Measurements from ENCODE around the gene ZNF280C.
"Not testable (repeated sequence)": the region's sequence is repeated elsewhere in the genome, so short reads cannot be mapped to it uniquely, and the experiment has no call there.

ZNF280C gene

DNA sequence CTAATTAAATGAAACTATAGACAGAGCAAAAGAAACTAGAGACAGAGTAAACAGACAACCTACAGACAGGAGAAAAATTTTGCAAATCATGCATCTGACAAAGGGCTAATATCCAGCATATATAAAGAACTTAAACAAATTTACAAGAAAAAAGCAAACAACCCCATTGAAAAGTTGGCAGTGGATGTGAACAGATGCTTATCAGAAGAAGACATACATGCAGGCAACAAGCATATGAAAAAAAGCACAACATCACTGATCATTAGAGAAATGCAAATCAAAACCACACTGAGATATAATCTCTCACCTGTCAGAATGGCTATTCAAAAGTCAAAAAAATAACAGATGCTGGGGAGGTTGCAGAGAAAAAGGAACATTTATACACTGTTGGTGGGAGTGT is 14.8 kb downstream of the ZNF280C start:
- no peak for DNase-seq

DNA sequence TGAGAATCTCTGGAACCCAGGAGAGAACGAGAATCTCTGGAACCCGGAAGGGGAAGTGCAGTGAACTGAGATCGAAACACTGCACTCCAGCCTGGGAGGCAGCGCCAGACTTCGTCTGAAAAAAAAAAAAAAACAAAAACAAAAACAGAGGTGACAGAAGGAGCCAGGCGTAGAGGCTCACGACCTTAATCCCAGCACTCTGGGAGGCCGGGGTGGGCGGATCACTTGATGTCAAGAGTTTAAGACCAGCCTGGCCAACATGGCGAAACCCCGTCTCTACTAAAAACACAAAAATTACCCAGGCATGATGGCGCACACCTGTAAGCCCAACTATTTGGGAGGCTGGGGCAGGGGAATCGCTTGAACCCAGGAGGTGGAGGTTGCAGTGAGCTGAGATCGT is 17.0 kb downstream of the ZNF280C start:
- DNase-seq: no peak

DNA sequence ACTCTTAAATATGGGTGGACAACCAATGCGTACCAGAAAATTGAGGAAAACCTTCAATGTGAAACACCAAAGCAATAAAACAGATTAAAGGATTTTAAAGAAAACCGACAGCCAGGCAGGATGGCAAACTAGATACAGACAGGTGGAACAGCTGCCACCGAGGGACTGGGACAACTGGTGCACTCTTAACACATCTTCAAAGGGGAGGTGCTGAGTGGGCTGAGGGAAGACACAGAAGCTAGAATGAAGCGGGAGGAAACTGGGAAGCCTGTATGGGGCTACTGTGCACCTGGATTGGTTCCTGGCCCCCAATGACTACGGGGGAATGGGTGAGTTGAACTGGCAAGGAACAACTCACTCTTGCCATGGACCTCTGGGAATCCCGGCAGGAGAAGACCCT is 20.7 kb downstream of the ZNF280C start:
- DNase-seq: no peak

DNA sequence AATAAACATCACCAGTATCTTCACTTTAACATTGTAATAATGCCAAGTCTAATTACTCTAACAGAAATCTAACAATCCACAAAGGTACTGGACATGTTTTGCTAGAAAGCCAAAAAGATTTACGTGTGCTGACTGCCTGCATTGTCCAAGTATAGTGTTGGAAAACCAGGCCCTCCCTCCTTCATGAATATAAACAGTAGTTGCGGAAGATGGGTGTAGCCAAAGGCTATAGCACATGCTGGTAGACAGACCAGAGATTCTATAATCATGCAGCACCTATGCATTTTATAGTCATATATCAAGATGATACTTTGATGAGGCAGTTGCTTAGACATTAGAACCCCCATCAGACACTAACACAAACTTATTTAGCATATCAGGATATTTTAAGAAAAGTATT is 22.6 kb downstream of the ZNF280C start:
- no peak for DNase-seq

DNA sequence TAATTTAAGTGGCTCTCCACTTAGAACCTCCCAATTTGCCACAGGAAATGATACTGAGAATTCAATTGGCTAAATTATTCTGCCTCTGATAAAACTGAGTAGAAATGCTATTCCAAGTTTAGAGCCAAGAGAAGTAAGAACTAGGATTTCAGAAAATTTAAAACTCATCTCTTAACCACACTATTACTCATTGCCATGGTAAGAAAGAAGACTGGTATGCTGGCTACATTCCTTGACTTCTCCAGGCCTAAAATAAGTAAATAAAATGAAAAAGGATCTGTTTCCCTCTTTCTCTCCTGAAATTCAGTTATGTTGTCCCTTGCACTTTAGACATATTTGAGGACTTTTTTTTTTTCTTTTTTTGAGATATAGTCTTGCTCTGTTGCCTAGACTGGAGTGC is 23.3 kb downstream of the ZNF280C start:
- DNase-seq: no peak

DNA sequence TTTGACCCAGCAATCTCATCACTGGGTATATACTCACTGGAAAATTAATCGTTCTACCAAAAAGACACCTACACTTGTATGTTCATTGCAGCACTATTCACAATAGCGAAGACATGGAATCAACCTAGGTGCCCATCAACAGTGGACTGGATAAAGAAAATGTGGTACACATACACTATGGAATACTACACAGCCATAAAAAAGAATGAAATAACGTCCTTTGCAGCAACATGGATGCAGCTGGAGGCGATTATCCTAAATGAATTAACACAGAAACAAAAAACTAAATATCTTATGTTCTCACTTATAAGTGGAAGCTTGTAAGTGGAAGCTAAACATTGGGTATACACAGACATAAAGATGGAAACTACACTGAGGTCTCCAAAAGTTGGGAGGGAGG is 37.5 kb downstream of the ZNF280C start:
- DNase-seq: not testable (repeated sequence)

DNA sequence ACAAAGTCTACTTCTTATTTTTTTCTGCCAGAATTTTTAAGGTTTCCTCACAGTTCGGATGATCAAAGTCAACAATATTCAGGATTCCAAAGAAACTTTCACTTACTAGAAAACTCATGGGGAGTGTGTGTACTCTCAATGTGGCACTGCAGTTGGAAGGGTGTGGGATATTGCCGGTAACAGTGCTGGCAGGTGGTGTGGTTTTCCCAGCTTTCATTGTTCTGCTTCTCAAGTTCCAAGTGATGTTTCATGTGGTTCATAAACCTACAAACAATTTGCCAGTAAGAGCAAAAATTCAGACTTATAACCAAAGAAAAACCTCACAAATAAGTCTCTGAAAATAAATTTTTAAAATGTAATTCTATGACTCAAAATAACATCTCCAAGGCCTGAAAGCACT is 39.8 kb downstream of the ZNF280C start:
- DNase-seq: no peak

DNA sequence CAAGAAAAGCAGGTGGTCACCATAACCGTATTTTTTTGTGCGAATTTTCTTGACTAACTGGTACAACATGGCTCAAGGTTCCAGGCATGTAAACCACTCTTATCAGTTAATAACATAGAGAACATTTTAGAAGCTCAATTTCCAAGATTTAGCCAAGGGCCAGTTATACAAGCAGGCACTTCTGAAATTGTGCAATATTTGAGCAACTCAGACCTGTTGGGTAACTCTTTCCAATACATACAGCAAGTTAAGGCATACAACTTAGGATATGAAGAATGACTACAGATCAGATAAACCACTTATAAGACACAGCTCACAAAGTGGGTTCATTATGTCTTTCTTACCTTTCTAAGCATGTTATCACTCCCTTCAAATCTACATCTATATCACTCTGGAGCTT is 43.9 kb downstream of the ZNF280C start:
- no peak for DNase-seq

DNA sequence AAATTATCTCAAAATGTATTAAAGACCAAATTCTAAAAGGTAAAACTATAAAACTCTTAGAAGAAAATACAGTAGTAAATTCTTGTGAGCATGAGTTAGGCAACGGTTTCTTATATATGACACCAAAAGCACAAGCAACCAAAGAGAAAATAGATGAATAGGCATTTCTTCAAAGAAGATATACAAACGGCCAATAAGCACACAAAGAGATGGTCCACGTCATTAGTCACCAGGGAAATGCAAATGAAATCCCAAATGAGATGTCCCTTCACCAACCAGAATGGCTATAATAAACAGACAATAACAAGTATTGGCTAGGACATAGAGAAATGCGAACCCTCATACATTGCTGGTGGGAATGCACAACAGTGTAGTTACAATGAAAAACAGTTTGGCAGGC is 52.4 kb downstream of the ZNF280C start:
- DNase-seq: no peak

DNA sequence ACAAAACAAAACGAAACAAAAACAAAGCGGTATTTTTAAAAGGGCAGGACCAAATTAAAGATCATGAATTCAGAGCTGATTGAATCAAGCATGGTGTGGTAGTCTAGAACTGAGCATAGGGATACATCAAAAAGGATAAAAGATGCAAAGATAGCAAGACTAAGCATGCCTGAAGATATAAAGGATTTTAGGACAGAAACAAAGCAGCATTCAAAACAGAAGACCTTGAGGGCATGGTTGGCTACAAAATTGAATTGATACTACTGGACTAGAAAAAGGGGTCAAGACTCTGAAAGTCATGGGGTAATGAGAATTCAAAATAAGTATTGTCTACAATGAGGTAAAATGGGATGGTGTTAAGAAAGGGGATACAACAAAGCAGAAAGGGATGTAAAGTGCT is 55.3 kb downstream of the ZNF280C start:
- no peak for DNase-seq

DNA sequence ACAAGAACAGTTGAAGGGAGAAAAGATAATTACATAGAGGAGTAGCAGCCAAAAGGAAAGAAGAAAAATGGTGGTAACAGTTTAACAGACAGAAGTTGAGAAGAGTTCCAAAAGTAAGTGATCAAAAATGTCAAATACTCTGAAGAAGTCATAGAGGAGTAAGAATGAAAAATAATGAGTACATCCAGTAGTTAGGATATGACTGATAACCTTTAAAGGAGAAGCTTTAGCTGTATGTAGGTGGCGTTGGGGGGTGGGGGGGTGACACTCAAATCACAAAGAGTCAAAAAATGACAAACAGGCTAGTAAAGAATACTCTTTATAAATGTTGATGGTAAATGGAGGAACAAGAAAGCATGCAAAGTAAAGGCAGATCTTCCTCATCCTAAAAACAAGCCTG is 56.3 kb downstream of the ZNF280C start:
- DNase-seq: no peak

DNA sequence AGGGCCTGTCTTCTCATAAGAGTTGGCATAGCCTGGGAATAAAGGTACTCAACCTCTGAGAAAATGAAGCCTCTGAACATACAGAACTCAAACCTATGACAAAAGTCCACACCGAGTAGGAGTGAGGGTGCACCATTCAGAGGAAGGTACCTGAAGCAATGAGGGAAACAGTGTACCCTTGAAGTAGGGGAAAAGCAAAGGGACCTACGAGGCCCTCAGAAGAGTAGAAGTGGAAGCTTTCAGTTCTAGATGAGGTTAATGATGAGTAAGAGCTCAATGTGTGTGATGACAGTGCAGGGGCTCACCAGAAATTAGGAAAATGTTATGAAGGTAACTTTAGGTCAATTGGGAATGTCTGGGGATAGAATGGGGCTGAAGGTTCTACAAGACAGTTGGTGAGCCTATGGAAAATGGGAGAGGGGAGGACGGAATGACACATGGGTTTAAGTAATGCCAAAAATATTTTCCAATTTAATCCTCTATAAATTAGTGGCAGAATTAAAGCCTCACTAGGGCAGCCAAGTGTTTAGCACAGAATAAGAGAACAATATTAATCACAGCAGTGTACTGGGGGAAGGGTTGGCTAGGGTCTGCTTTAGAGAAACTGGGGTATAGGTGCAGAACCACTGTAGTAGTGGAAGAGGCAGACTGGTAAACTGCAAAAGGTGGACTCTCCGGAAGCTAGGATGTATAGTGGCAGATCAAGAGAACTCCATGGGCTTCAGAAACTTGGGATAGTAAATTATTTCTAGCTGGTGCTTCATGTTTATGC is 57.1 kb downstream of the ZNF280C start:
- DNase-seq: no peak

DNA sequence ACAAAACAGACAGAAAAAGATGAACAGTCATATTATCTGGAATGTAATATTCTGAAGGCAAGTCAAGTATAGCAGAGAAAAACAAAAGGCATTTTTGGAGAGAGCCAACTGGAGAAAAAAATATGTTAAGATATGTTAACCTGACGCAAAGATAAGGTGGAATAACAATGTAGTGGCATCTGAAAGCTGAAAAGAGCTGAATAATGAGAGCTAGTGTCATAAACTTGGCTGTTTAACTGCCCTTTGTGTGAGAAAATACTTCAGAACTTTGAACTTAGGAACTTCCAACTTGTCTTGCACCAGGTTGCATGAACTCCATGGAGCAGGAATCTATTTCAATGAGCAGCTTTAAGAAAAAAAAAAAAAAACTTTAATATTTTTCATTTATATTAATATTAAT is 64.1 kb downstream of the ZNF280C start:
- DNase-seq: no peak

DNA sequence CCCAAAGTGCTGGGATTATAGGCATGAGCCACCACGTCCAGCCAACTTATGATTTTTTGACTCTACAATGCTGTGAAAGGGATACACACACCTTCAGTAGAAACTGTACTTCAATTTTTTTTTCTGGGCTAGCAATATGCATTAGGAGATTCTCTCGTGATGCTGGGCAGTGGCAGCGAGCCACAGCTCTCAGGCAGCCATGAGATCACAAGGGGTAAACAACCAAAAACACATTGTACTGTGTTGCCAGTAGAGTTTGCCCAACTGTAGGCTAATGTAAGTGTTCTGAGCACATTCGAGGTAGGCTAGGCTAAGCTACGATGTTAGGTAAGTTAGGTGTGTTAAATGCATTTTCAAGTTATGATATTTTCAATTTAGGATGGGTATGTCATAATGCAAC is 71.2 kb downstream of the ZNF280C start:
- DNase-seq: no peak

DNA sequence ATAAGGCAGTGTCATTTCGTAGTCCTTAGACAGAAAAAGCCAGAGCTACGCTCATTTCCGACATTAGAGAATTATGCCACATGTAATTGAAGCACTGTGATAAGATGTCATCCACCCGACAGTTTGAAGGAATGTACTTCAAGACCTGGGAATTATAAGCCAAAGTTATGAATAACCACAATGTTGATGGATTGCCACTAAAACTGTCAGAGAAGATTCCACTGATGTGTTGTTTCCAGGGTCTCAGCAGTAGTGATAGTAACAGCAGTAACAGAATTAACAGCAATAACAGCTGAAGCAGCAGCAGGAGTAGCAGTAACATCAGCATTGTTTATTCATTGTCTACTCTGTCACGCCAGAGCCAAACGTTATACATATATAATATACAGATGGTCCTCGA is 72.2 kb downstream of the ZNF280C start:
- no peak for DNase-seq

DNA sequence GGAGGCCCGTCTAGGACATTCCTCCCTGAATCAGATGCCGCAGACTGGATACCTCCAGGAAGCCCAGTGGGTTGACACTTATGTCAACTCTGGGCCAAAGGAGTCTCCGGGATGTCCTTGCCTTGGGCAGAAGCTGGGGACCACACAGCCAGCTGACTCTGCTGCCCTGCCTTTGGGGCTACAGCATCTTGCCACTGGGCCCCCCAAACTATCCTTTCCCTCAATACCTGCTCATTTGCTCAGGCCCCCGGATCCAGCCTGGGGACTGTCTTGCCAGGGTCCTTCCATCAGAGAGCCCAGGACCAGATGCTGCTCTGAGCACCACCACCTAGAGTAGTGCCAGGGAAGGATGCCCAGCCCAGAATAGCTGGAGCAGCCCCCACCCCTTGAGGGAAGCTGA is 77.9 kb downstream of the ZNF280C start:
- DNase-seq: no peak

DNA sequence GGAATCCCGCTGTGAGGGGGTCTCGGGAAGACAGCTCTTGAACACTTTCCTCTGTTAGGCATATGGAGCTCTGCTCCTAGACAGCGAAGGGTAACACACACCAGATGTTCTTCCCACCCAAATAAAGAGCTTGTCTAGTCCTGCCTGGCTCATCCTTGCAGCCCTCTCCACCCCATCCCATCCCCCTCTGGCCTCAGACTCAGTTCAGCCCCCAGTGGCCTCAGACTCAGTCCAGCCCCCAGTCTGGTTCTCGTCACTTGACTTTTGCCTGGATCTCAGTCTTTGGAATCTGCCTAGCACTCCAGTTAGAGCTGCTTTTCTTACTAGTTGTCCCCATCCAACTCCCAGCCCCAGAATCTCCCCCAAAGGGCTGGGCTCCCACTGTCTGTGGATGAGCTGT is 82.0 kb downstream of the ZNF280C start:
- no peak for DNase-seq

DNA sequence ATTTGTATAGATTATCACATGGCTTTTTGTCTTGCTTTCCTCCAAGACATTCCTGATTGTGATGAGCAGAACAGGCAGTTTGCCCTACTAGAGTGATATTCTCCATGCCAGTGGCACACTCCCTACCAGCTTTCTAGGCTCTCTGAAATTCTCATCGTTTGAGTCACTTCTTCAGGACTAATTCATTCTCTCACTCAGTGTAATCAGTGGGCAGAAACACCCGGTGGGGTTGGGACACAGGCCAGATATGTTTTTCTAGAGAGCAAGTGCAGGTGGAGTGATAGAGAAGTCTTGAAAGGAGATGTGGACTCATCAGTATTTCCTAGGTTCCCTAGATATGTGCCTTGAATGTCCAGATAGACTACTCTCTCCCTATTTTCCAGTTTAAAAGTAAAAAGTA is 83.8 kb downstream of the ZNF280C start:
- DNase-seq: no peak

DNA sequence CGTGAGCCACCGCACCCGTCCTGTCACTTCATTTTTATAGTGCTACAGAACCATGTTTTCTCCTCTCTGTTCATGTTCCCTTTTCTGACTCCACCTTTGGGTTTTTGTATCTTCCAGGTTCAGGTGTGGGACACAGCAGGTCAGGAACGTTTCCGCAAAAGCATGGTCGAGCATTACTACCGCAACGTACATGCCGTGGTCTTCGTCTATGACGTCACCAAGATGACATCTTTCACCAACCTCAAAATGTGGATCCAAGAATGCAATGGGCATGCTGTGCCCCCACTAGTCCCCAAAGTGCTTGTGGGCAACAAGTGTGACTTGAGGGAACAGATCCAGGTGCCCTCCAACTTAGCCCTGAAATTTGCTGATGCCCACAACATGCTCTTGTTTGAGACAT is 84.5 kb downstream of the ZNF280C start:
- no peak for DNase-seq

DNA sequence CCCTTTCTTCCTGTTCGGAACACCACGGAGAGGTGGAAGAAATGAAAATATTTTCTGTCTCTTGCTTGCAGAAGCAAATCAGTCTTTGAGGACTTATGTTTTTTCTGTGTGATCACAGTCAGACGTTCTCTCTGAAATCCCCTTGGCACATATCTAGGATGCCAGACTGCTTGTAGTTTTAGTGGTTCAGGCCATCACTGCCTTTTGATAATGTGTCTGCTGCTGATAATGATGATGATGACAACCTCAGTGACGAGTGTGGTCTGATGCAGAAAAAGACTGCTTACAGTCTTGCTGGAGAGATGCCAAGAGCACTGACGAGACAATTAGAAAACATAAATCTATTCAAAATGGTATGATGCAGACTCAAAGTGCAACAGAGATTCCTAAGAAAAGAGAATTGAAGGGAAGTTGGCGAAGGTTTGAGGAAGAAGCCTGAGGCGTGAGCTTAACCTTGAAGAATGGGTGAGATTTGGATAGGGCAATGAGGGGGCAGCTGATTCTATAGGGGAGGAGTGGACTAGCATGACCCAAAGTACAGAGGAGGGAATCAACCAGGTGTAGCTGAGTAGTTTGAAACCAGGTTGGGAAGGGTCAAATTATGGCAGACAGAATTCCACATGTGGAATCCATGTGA is 89.0 kb downstream of the ZNF280C start:
- no peak for DNase-seq

DNA sequence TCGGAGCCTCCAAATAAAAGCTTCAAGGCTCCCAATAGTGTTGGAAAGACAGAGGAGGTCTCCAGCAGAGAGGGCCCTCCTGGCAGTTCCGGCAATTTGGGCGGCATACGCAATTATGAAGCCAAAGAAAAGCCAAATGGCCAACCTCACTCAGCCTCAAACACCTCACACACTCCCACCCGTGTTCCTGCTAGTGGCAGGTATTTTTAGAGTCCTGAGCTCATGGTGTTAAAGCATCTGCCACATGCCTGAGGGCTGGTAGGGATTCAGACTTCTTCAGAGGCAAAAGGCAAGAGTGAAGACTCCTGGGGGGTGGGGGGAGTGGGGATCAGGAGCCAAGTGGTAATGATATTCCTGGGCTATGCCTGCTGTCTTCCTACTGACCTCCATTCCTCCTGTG is 89.5 kb downstream of the ZNF280C start:
- no peak for DNase-seq

DNA sequence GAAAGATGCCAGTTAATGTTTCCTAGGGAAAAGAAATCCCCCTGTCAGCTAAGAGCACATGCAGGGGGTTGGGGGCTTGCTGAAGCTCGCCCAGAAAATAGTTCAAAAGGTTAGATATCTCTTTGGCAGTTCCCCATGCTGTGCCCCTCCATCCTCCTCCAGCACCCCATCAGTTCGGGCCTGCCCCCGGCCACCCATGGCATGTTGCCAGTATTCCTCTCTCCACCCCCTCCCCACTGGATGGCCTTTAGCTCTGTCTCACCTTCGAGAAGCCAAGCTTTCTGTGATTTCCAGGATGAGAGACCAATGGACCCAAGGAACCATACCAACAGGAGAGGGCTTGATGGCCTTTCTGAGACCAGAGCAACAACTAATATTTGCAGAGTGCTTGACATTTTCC is 91.8 kb downstream of the ZNF280C start:
- no peak for DNase-seq

DNA sequence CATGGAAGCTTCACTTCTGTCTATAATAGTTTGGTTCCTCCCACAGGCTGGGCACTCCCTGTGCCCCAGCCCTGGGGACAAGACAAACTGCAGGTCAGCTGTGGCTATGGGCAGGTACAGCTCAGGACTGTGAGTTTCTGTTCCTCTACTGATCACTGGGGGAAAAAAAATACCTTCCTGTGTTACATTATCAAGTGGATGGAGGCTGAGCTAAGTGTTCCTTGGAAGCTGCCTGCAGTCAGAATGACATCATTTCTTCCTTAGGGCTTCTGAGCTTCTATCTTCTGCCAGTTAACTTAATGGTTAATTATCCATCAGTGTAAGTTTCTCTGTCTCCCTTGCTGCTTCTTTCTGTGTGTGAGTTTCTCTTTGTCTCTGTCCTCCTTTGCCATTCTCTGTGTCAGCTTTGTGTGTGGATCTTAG is 92.3 kb downstream of the ZNF280C start:
- DNase-seq: no peak

DNA sequence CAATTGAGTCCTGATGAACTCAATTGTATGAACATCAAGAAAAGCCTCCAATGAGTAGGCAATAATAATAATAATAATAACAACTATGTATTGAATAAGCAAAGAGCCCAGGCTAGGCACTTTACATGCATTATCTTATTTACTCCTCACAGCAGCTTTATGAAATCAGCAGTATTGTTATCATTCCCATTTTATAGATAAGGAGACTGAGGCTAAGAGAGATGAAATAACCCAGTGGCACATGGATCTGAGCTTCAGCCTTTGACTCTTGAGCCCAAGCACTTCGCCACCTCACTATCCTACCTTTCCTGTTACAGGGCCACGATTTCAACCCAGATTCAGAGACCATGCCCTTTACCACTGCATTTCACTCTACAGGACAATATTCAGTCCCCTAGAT is 93.8 kb downstream of the ZNF280C start:
- no peak for DNase-seq
